ENCODE results near the gene RAD51B.

Gene RAD51B

DNA sequence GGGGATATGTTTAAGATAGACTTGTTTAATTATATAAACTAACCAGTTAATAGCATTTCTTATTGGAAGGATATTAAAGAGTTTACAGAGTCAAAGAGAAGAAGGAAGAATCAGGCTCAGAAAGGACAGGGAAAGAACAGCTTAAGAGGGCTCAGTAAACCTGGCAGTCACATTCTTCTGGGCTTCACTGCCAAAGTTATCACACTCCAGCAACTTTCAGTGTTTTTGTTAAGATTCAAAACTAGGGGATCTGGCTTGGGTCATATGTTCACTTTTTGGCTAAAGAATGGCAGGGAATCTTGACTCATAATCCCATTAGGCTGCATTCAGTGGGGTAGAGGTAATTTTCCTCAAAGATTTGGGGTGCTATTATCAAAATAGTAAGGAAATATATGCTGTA is 312.3 kb downstream of the RAD51B start:
- Histone ChIP-seq H3K79me2 (ENCODE audit: control insufficient read depth, insufficient read depth, low read length) (no peaks in the 10 kb centered on the region), H4K5ac (ENCODE audit: low read length) (no peak overlapping the region), H2BK5ac (ENCODE audit: low read length) (no peak overlapping the region), H3K4me3 (ENCODE audit: low read length) (no peak overlapping the region), H3K9ac (ENCODE audit: low read length) (no peak overlapping the region), H2BK15ac (replicated peaks; ENCODE audit: low read depth) (no peak overlapping the region), H4K8ac (ENCODE audit: low read depth, low read length) (no peak overlapping the region), H2AK5ac (ENCODE audit: low read length) (no peak overlapping the region), H3K23ac (ENCODE audit: low read length) (no peak overlapping the region), H2BK120ac (ENCODE audit: low read depth, low read length) (no peak overlapping the region), H3K4ac (ENCODE audit: low read depth, low read length) (no peak overlapping the region), H3K27ac (ENCODE audit: low read depth, low read length) (no peak overlapping the region), H3K4me1 (ENCODE audit: control insufficient read depth, low read depth, low read length) (no peaks in the 10 kb centered on the region), H3K4me2 (ENCODE audit: low read length) (no peak overlapping the region), H3K27me3 (ENCODE audit: insufficient read depth, low read length, poor library complexity) (no peaks in the 10 kb centered on the region), H3K18ac (ENCODE audit: low read length) (no peak overlapping the region), H3K79me1 (ENCODE audit: low read length) (no peaks in the 10 kb centered on the region), H3K36me3 (ENCODE audit: control insufficient read depth, insufficient read depth, low read length) (no peaks in the 10 kb centered on the region), H3K56ac (ENCODE audit: low read length) (no peak overlapping the region)
- DNase-seq: no peak

- Histone ChIP-seq H3K27me3 (ENCODE audit: insufficient read depth, low read length, poor library complexity) (no peaks in the 10 kb centered on the region), H3K4me2 (ENCODE audit: low read length) (no peak overlapping the region), H4K5ac (ENCODE audit: low read length) (no peak overlapping the region), H3K23ac (ENCODE audit: low read length) (no peak overlapping the region), H3K79me2 (ENCODE audit: control insufficient read depth, insufficient read depth, low read length) (no peaks in the 10 kb centered on the region), H3K18ac (ENCODE audit: low read length) (no peak overlapping the region), H2BK120ac (ENCODE audit: low read depth, low read length) (no peak overlapping the region), H3K4me1 (ENCODE audit: control insufficient read depth, low read depth, low read length) (no peaks in the 10 kb centered on the region), H3K27ac (ENCODE audit: low read depth, low read length) (no peak overlapping the region), H3K9ac (ENCODE audit: low read length) (no peak overlapping the region), H3K36me3 (ENCODE audit: control insufficient read depth, insufficient read depth, low read length) (no peaks in the 10 kb centered on the region), H2BK5ac (ENCODE audit: low read length) (no peak overlapping the region), H2AK5ac (ENCODE audit: low read length) (no peak overlapping the region), H3K4me3 (ENCODE audit: low read length) (no peak overlapping the region), H3K4ac (ENCODE audit: low read depth, low read length) (peak overlapping the region; percentile 70), H3K56ac (ENCODE audit: low read length) (no peak overlapping the region), H4K8ac (ENCODE audit: low read depth, low read length) (no peak overlapping the region), H3K79me1 (ENCODE audit: low read length) (no peaks in the 10 kb centered on the region), H2BK15ac (replicated peaks; ENCODE audit: low read depth) (no peak overlapping the region)
- no peak for DNase-seq
- WGBS (ENCODE audit: extremely low coverage, insufficient coverage, low lambda C conversion rate): no CpG with 5 or more reads among the region's 1 CpG
Observed at GRCh38 chr14:68132563-68133121, 313.1 kb downstream of the RAD51B start.

- Histone ChIP-seq H3K56ac (ENCODE audit: low read length) (no peak overlapping the region), H2BK5ac (ENCODE audit: low read length) (no peak overlapping the region), H2BK15ac (replicated peaks; ENCODE audit: low read depth) (no peak overlapping the region), H2BK120ac (ENCODE audit: low read depth, low read length) (no peak overlapping the region), H3K23ac (ENCODE audit: low read length) (no peak overlapping the region), H3K18ac (ENCODE audit: low read length) (no peak overlapping the region), H3K4me3 (ENCODE audit: low read length) (no peak overlapping the region), H4K5ac (ENCODE audit: low read length) (no peak overlapping the region), H3K27ac (ENCODE audit: low read depth, low read length) (no peak overlapping the region), H3K36me3 (ENCODE audit: control insufficient read depth, insufficient read depth, low read length) (no peaks in the 10 kb centered on the region), H2AK5ac (ENCODE audit: low read length) (no peak overlapping the region), H3K4me1 (ENCODE audit: control insufficient read depth, low read depth, low read length) (no peaks in the 10 kb centered on the region), H3K79me1 (ENCODE audit: low read length) (no peaks in the 10 kb centered on the region), H3K27me3 (ENCODE audit: insufficient read depth, low read length, poor library complexity) (no peaks in the 10 kb centered on the region), H3K79me2 (ENCODE audit: control insufficient read depth, insufficient read depth, low read length) (no peaks in the 10 kb centered on the region), H4K8ac (ENCODE audit: low read depth, low read length) (no peak overlapping the region), H3K4ac (ENCODE audit: low read depth, low read length) (no peak overlapping the region), H3K4me2 (ENCODE audit: low read length) (no peak overlapping the region), H3K9ac (ENCODE audit: low read length) (no peak overlapping the region)
- no peak for DNase-seq
- WGBS (ENCODE audit: extremely low coverage, insufficient coverage, low lambda C conversion rate): no CpG with 5 or more reads among the region's 4 CpGs
Observed at GRCh38 chr14:68133856-68134255, 314.3 kb downstream of the RAD51B start.

DNA sequence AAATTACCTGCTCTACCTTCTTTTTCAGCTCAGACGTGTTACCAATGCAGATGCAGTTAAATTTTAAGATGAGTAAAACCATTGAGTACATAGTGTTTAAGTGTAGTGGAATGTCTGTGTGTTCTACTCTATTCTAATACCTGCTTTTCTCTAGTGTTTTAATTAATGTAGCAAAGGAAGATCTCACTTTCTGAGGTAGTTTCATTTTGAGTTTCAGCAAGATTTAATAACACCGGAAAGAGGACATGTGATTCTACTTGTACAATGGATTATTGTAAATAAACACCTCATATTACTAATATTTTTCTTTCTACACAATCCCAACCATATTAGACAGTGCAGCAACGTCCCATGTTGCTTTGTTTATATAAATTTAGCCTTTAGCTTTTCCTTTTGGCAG is 315.4 kb downstream of the RAD51B start:
- no peaks in the 10 kb centered on the region for H3K36me3 ChIP-seq (ENCODE audit: control insufficient read depth, insufficient read depth, low read length)
- peak overlapping the region; percentile 39 for H4K8ac ChIP-seq (ENCODE audit: low read depth, low read length)
- H3K56ac ChIP-seq (ENCODE audit: low read length): no peak overlapping the region
- H3K27me3 ChIP-seq (ENCODE audit: insufficient read depth, low read length, poor library complexity): no peaks in the 10 kb centered on the region
- no peak overlapping the region for H3K23ac ChIP-seq (ENCODE audit: low read length)
- no peak overlapping the region for H4K5ac ChIP-seq (ENCODE audit: low read length)
- H2BK15ac ChIP-seq (replicated peaks; ENCODE audit: low read depth): no peak overlapping the region
- H3K18ac ChIP-seq (ENCODE audit: low read length): no peak overlapping the region
- H2AK5ac ChIP-seq (ENCODE audit: low read length): no peak overlapping the region
- H3K79me2 ChIP-seq (ENCODE audit: control insufficient read depth, insufficient read depth, low read length): no peaks in the 10 kb centered on the region
- no peaks in the 10 kb centered on the region for H3K4me1 ChIP-seq (ENCODE audit: control insufficient read depth, low read depth, low read length)
- no peak overlapping the region for H3K27ac ChIP-seq (ENCODE audit: low read depth, low read length)
- no peak for DNase-seq
- H2BK5ac ChIP-seq (ENCODE audit: low read length): no peak overlapping the region
- H3K4me2 ChIP-seq (ENCODE audit: low read length): no peak overlapping the region
- no peak overlapping the region for H3K4ac ChIP-seq (ENCODE audit: low read depth, low read length)
- no peak overlapping the region for H2BK120ac ChIP-seq (ENCODE audit: low read depth, low read length)
- H3K4me3 ChIP-seq (ENCODE audit: low read length): no peak overlapping the region
- 100% methylated on average over 1 of the region's 3 CpGs for WGBS (ENCODE audit: extremely low coverage, insufficient coverage, low lambda C conversion rate)
- H3K9ac ChIP-seq (ENCODE audit: low read length): no peak overlapping the region
- no peaks in the 10 kb centered on the region for H3K79me1 ChIP-seq (ENCODE audit: low read length)

DNA sequence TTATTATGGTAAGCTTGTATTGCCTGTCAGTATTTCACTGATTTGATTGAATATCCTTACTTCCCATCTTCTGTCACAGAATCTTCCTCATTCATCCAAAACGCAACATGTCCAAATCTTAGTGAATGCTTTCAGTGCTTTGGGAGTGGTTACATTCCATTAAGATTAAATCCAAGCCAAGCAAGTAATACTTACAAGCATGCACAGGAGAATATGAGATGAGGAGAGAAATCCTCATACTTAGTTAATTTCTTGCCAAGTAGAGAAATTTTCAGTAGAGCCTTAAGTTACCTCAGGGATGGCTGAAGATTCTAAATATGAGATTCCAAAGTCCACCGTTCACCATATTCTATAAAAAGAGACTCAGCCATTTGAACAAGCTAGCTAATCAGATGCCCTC is 316.0 kb downstream of the RAD51B start:
- no peak overlapping the region for H2BK120ac ChIP-seq (ENCODE audit: low read depth, low read length)
- no peak overlapping the region for H4K8ac ChIP-seq (ENCODE audit: low read depth, low read length)
- no peak overlapping the region for H3K4ac ChIP-seq (ENCODE audit: low read depth, low read length)
- no CpG with 5 or more reads among the region's 2 CpGs for WGBS (ENCODE audit: extremely low coverage, insufficient coverage, low lambda C conversion rate)
- H2BK5ac ChIP-seq (ENCODE audit: low read length): no peak overlapping the region
- H3K9ac ChIP-seq (ENCODE audit: low read length): no peak overlapping the region
- H2BK15ac ChIP-seq (replicated peaks; ENCODE audit: low read depth): peak overlapping the region; percentile 36
- no peak overlapping the region for H3K27ac ChIP-seq (ENCODE audit: low read depth, low read length)
- H3K4me1 ChIP-seq (ENCODE audit: control insufficient read depth, low read depth, low read length): no peaks in the 10 kb centered on the region
- no peaks in the 10 kb centered on the region for H3K36me3 ChIP-seq (ENCODE audit: control insufficient read depth, insufficient read depth, low read length)
- H3K27me3 ChIP-seq (ENCODE audit: insufficient read depth, low read length, poor library complexity): no peaks in the 10 kb centered on the region
- no peak overlapping the region for H3K23ac ChIP-seq (ENCODE audit: low read length)
- H4K5ac ChIP-seq (ENCODE audit: low read length): no peak overlapping the region
- H3K4me2 ChIP-seq (ENCODE audit: low read length): no peak overlapping the region
- no peak for DNase-seq
- no peaks in the 10 kb centered on the region for H3K79me1 ChIP-seq (ENCODE audit: low read length)
- no peak overlapping the region for H3K18ac ChIP-seq (ENCODE audit: low read length)
- no peaks in the 10 kb centered on the region for H3K79me2 ChIP-seq (ENCODE audit: control insufficient read depth, insufficient read depth, low read length)
- no peak overlapping the region for H2AK5ac ChIP-seq (ENCODE audit: low read length)
- H3K56ac ChIP-seq (ENCODE audit: low read length): no peak overlapping the region
- no peak overlapping the region for H3K4me3 ChIP-seq (ENCODE audit: low read length)
